ENCODE data around the gene SLC37A1. TPM values are rescaled to one million over a fixed set of nuclear protein-coding genes. Genes with fewer than 3 reads are reported as not detected.

The SLC37A1 gene
- total and polyA plus RNA-seq, 12 donors = 1.8 to 13.2 (median 5.5) TPM

DNA sequence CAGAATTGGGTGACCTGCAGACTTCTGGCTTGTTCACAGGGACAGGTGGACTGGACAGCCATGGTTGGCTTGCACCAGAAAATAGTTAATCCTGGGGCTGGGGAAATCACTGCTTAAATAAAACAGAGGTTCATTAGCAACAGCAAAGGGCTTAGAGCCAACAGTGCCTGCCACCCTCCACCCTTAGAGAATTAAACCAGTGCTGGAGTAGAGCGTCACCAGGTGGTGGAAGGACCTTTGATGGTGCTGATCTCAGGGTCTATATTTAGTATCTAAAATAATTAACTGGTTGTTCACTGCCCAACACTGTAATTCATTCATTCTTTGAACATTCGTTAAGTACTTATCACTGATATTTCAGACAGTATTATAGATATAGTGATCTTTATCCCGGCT is 105.1 kb downstream of the SLC37A1 start:
- H3K9me3 ChIP-seq = no peaks in the 10 kb centered on the region
- no peak for TF ChIP-seq CTCF (IDR thresholded peaks at IDR 0.05)
- H3K4me1 ChIP-seq = peaks cover 0 to 11% (median 0%) of the 10 kb centered on the region in 9 donors
- WGBS, 2 donors = 60% methylated on average over 3 of the region's 3 CpGs
- no peak for ATAC-seq
- intact Hi-C loops (cut with DNase I) = no loop called here
- H3K27ac ChIP-seq = no peak overlapping the region
- H3K4me3 ChIP-seq = no peak overlapping the region
- DNase-seq = no peak
- no peaks in the 10 kb centered on the region for H3K36me3 ChIP-seq
- peaks cover 11 to 71% (median 59%) of the 10 kb centered on the region in 7 donors for H3K27me3 ChIP-seq

DNA sequence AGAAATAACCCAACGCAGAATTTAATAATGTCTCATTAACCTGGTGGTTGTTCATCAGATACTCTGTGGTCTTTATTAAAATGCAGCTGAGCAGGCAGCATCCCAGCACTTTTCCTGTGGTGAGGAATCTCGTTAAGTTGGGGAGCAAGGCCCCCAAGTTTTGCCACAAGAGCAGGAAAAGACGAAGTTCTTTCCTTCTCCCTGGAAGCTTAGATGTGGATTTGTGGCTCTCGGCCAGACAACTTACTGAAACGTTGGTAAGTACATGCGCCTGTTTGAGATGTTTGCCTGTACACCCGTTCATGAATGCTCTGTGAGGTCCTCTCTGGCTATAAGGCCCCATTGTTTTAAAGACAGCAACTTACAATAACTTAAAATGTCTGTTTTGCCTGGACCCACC is 105.5 kb downstream of the SLC37A1 start:
- no peak for TF ChIP-seq CTCF (IDR thresholded peaks at IDR 0.05)
- DNase-seq = no peak
- WGBS, 2 donors = 53 to 61% methylated on average over 7 of the region's 7 CpGs
- Histone ChIP-seq H3K27ac (no peak overlapping the region), H3K4me1 (peaks cover 0 to 11% (median 0%) of the 10 kb centered on the region in 9 donors), H3K9me3 (no peaks in the 10 kb centered on the region), H3K36me3 (no peaks in the 10 kb centered on the region), H3K4me3 (no peak overlapping the region), H3K27me3 (peaks cover 11 to 72% (median 60%) of the 10 kb centered on the region in 7 donors)
- ATAC-seq = no peak
- intact Hi-C loops (cut with DNase I) = no loop called here

- Histone ChIP-seq H3K4me1 (peaks cover 0 to 11% (median 0%) of the 10 kb centered on the region in 9 donors), H3K27me3 (peaks cover 11 to 78% (median 60%) of the 10 kb centered on the region in 7 donors), H3K27ac (no peak overlapping the region), H3K36me3 (no peaks in the 10 kb centered on the region), H3K9me3 (no peaks in the 10 kb centered on the region), H3K4me3 (no peak overlapping the region)
- intact Hi-C loops (cut with DNase I) = no loop called here
- no peak for TF ChIP-seq CTCF (IDR thresholded peaks at IDR 0.05)
- WGBS, 2 donors = 85 to 90% methylated on average over 6 of the region's 6 CpGs
- DNase-seq (no peak), ATAC-seq (no peak)
These were observed 106.2 kb downstream of the SLC37A1 start for GRCh38 chr21:42619841-42620240.

DNA sequence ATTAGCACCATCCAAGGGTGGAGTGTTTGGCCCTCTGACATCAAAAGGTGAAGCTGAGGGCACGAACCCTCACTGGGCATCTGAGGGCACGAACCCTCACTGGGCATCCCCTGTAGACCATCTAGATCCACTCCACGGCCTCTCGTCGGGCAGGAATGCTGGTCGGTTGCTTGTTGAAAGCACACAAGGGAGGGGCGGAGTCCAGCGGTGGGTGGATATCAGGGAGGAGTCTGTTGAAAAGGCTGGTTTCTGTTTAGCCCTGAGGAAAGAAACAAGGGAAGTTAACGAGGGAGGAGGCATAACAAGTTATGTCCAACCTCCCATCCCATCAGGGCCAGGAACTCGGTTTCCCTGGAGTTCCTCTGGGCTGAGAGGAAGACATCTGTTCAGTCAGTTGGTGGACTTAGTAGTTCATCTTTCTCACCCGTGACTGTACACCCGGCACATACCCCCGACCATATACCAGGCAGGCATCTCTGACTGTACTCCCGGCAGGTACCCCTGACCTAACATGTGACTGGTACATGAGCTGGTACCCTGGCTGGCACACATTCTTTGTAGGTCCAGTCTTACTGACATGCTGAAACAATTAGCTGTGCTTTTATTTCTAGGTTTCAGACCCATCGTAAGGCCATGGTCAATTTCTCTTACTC is 107.6 kb downstream of the SLC37A1 start:
- Histone ChIP-seq H3K4me1 (peaks cover 0 to 10% (median 0%) of the 10 kb centered on the region in 9 donors), H3K27ac (no peak overlapping the region), H3K27me3 (peaks cover 11 to 81% (median 62%) of the 10 kb centered on the region in 7 donors), H3K4me3 (no peak overlapping the region), H3K36me3 (no peaks in the 10 kb centered on the region), H3K9me3 (no peaks in the 10 kb centered on the region)
- WGBS, 2 donors = 61 to 62% methylated on average over 15 of the region's 15 CpGs
- no peak for DNase-seq
- intact Hi-C loops (cut with DNase I) = no loop called here
- no peak for TF ChIP-seq CTCF (IDR thresholded peaks at IDR 0.05)
- ATAC-seq = no peak
